Measurements from ENCODE around the gene BTBD1.

DNA sequence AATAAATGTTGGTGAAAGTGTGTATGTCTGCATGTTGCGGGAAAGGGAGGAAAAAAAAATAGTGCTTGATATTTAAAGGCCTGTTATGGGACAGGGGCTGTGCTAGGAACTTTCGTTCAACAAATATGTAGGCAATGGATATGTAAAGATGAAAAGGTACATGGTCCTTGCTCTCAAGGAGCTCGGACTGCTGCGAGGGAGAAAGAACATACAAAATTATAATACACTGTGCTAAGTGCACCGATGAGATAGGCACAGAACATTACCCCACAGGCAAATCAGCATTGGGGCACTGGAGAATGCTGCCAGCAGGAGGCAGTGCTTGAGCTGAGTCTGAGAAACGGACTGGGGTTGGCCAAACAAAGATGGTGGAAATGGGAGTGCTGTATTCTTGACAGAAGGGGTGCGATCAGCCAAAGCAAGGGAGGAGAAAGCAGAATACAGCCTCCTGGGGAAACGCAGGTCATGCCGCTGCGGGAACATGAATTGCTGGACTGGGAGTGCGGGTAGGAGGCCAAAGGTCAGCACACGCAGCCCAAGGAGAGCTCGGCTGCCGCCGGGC lies 56.3 kb downstream of the BTBD1 start:
- TF ChIP-seq, protein P1, sequence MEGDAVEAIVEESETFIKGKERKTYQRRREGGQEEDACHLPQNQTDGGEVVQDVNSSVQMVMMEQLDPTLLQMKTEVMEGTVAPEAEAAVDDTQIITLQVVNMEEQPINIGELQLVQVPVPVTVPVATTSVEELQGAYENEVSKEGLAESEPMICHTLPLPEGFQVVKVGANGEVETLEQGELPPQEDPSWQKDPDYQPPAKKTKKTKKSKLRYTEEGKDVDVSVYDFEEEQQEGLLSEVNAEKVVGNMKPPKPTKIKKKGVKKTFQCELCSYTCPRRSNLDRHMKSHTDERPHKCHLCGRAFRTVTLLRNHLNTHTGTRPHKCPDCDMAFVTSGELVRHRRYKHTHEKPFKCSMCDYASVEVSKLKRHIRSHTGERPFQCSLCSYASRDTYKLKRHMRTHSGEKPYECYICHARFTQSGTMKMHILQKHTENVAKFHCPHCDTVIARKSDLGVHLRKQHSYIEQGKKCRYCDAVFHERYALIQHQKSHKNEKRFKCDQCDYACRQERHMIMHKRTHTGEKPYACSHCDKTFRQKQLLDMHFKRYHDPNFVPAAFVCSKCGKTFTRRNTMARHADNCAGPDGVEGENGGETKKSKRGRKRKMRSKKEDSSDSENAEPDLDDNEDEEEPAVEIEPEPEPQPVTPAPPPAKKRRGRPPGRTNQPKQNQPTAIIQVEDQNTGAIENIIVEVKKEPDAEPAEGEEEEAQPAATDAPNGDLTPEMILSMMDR (IDR thresholded peaks at IDR 0.05), result peak; percentile 50 to 64 (median 61)
- TF ChIP-seq POLR2A (IDR thresholded peaks at IDR 0.05), result no peak
- TF ChIP-seq POLR2AphosphoS5 (IDR thresholded peaks at IDR 0.05), result no peak
- no peak for TF ChIP-seq EP300 (IDR thresholded peaks at IDR 0.05)
